Fibroblast of gingiva (primary cell): ENCODE measurements around the gene ROR1.
"Not testable (repeated sequence)": the region's sequence is repeated elsewhere in the genome, so short reads cannot be mapped to it uniquely, and the experiment has no call there.

Experiments used
- DNase-seq: peaks from one replicate; pipeline ENCODE4 v3.0.0-alpha.2; 2011; ENCODE audit warnings: low read depth

ROR1 gene

GRCh38 chr1:63794354-63794753, 20.5 kb downstream of the ROR1 start:
- no peak for DNase-seq

- no peak for DNase-seq
Observed at GRCh38 chr1:63794939-63795378, 21.1 kb downstream of the ROR1 start.

- DNase-seq = no peak
Observed at GRCh38 chr1:63795455-63795854, 21.6 kb downstream of the ROR1 start.

GRCh38 chr1:63797056-63797726, 23.4 kb downstream of the ROR1 start:
- no peak for DNase-seq

- no peak for DNase-seq
Observed at GRCh38 chr1:63798284-63798683, 24.5 kb downstream of the ROR1 start.

- peak; percentile 60 for DNase-seq
Observed at GRCh38 chr1:63799307-63799706, 25.5 kb downstream of the ROR1 start.

- DNase-seq = peak; percentile 81
Observed at GRCh38 chr1:63799820-63800219, 26.0 kb downstream of the ROR1 start.

- DNase-seq = no peak
Observed at GRCh38 chr1:63802109-63802508, 28.3 kb downstream of the ROR1 start.

GRCh38 chr1:63804829-63805484, 31.1 kb downstream of the ROR1 start:
- no peak for DNase-seq

- DNase-seq = no peak
Observed at GRCh38 chr1:63807046-63807445, 33.2 kb downstream of the ROR1 start.

- DNase-seq = no peak
Observed at GRCh38 chr1:63810936-63811469, 37.2 kb downstream of the ROR1 start.

GRCh38 chr1:63812071-63812700, 38.4 kb downstream of the ROR1 start:
- no peak for DNase-seq

GRCh38 chr1:63813829-63814277, 40.0 kb downstream of the ROR1 start:
- peak; percentile 86 for DNase-seq

- DNase-seq = not testable (repeated sequence)
Observed at GRCh38 chr1:63816217-63816815, 42.5 kb downstream of the ROR1 start.

GRCh38 chr1:63817152-63817667, 43.4 kb downstream of the ROR1 start:
- DNase-seq = no peak

GRCh38 chr1:63817700-63818099, 43.9 kb downstream of the ROR1 start:
- no peak for DNase-seq

- DNase-seq = no peak
Observed at GRCh38 chr1:63818567-63819325, 44.9 kb downstream of the ROR1 start.

- DNase-seq = no peak
Observed at GRCh38 chr1:63819795-63820194, 46.0 kb downstream of the ROR1 start.

GRCh38 chr1:63821091-63822005, 47.5 kb downstream of the ROR1 start:
- DNase-seq = peak; percentile 21

- DNase-seq = no peak
Observed at GRCh38 chr1:63822540-63822939, 48.7 kb downstream of the ROR1 start.
